GM10847 (cell line): ENCODE results near the gene RAD51B.

ENCODE experiments used
- POLR2A ChIP-seq: IDR thresholded peaks from 2 replicates; pipeline ENCODE4 v1.6.1; 2011; ENCODE audit not compliant: insufficient read length; ENCODE audit errors: extremely low read depth

Gene RAD51B

DNA sequence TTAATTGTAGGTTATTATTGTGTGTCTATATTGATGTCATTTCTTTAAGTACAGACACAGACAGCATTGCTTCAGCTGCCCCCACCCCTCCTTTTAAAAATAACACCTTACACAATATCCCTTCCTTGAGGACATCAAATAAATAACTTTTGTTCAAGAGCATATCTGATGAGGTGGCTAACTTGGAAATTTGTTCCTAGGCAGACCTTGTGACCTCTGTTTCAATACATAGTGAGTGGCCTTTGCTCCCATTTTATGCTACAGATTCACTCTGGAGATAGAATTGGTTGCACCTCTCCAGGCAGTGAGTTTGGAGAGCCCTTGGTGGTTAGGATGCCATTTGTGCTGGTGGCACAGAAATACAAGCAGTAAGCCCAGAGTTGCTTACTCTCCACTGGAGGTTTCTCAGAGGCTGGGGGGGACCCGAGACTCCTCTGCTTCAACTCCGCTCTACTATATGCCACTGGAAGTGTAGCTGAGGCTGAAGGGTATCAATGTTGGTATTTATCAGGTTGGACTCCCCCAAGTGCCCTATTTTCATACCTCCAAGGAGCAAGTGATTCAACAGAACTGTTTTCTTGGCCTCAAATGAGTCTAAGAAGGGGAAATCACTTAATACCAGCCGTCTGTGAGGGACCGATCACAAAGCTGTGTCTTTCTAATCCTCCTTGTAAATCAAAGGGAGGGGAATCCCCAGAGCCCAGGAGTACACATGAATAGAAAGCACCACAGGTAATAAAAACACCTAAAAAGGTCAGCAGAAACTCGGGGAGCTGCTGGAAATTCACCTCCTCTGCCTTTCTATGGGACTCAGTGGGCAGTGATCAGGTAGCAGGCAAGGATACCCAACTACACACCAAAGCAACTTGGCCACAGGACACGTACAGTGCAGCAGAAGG, 463.1 kb downstream of the RAD51B start:
- TF ChIP-seq POLR2A = no peak

DNA sequence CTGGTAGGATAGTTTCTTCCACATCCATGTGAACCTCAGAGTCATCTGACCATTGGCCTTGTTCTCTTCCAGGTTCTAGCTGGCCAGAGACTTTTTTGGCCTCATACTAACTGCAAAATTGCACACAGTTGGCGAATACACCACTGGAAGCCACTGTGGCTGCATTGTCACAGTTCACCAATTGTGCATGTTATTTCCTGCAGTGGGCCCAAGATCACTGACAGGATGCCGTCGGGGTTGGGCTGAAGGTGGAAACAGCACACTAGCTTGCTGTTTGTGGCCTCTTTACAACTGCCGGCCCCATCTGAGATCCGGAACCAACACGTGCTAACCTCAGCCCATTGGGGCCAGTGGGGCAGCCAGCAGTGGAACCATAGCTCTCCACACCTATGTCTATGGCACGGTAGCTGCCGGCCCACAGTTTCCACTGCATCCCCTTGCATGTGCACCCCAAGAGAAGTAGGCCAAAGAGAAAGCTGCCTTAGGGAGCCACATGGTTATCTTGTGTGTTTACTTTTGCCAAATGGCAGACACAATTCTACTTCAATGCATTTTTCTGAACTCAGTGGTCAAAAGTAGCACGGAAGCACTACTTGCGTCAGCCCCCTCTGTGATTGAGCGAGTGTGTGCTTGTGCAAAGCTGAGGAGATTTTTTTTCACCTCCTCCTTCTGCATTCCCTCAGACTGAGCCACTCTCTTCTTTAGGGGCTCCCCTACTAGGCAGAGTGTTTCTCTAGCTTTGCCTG, 464.0 kb downstream of the RAD51B start:
- no peak for TF ChIP-seq POLR2A

DNA sequence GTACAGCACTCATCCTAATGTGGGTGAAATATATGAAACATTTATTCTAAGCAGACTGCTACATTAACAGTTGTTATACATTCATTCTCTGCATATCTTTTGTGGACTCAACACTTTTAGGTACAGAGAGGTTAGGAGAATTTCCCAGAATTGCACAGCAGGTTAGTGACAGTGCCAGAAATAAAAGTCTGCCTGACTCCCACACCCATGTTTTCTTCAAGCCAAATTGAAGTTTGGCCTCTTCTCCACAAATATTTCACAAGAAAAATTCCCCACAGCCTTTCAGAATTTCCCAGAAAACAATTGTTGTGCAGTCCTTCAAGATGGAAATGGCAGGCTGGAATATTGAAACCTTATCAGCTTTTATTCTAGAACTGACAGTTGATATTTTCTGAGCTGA, 464.8 kb downstream of the RAD51B start:
- TF ChIP-seq POLR2A = no peak

DNA sequence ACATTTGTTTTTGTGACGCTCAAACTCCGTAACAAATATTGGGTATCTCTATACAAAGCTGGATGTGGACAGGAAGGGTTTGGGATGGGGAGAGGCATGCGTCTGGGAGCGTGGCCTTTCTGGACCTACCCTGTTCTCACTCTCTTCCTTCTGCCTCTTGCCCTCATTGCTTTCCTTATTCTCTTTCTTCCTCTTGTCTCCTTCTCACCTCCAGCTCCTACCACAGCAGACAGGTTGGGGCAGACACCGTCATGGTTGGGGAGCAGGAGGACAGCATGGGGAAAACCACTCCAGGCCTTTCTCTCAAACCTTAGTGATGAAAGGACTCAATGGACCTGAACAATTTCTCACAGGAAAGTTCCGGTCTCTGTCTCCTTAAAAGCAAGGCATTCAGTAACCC, 465.3 kb downstream of the RAD51B start:
- no peak for TF ChIP-seq POLR2A

DNA sequence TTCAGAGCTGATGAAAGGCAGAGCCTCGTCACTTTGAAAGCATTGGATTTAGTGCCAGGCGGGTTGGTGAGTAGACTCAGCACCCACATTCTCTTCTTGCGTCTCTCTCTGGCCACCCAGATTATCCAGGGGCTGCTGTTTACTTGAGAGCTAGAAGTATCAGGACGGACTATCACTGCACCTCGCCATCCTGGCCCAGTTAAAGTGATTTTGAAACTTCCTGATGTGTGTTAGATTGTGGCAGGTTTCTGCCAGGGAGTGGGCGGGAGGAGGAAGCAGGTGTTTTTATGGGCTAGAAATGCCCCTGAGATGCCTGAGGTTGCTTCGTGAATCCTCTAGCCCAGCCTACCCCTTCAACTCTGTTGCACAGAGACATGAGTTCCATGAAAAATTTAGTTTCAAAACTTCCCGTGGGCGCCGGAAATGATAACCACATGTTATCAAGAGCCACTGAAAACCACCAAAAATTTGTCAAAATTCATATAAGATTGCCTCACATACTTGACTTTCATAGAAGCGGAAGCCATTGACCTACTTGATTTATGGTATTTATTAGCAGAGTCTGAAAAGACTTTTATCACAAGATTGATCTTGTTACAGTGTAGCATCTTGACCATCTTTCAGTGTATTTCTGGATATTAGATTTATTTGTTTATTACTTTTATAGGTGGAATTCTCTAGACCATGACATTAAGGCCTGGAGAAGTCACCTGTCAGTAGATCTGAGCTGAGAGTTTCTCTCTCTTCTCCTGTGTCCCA, 466.0 kb downstream of the RAD51B start:
- peak; percentile 15 for TF ChIP-seq POLR2A

DNA sequence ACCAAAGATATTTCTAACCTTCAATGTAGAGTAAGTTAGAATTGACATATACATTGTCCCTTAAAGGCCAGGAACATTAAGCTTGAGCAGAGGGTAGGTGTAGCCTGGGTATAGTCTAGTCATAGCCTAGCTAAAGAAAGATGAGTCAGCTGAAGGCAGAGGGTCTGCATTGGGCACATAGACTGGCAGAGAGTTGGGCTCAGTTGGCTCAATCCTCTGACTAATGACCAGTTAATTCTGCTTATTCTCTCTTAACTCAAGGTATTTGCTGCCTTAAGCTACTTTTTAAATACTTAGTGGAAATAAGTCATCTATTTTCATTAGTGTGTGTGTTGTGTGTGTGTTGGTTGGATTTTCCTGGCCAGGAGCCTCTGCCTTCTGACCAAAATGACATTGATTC, 467.1 kb downstream of the RAD51B start:
- TF ChIP-seq POLR2A = no peak

DNA sequence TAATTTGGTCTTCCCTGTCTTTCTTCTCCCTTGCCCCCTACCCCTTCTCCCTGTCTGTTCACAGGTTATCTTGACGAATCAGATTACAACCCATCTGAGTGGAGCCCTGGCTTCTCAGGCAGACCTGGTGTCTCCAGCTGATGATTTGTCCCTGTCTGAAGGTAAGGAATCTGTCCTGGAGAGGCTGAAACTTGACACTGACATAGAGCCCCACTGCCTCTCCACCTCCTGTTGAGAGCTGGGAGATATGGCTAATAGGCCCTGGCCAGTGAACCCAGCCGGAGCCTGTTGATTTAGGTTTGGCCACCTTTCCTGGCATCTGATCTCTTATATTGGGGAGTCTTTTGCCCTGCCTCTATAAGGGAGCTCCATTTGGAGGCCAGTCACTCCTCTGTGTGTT, 472.2 kb downstream of the RAD51B start:
- TF ChIP-seq POLR2A = no peak

DNA sequence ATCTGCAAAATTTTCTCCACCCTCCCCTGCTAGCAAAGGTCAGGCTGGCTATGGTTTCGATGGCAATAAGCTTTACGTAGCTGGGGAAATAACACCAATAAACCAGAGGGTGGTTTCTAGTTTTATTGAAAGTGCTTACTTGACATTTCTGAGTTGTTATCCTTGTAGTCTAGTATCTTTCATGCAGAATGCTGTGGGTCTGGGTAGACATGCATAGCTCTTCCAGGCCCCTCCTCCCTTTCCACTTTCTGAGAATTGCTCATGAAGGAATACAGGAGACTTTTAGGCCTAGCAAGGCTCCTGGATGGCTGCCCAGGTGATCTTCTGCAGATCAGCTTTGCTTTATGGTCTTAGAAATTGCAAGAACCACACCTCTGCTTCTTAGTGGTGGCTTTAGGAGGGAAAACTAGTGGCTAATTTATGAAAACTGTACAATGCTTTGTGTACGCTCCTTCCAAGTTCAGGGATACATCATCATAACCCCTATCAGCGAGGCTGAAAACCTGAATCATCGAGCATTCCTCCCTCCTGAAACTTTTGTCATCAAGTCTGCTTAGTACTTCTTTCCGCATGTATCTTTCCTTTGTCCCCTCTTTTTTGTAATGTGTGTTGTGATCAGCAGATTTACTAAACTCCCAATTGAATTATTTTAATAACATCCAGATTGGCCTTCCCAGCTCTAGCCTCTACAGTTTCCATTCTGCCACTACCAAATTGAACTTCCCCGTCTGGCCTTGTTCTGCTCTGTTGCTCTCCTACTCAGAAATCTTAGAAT, 473.0 kb downstream of the RAD51B start:
- no peak for TF ChIP-seq POLR2A

DNA sequence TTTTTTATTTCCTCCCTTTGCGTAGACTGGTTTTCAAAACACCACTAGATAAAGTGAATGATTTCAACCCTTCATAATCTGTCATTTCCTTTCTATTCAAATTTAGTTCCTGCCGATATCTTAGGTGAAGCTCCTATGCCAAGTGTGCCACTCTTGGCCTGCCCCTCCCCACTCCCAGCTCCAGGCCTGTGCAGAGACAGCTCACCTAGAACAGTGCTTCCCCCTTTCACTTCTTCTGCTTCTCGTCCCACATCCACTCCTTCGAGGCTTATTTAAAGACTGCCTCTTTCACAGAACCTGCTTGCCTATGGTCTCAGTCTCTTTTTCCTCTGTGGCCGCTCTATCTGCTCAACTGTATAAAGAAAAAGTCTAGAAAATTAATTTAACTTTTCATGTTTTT, 473.8 kb downstream of the RAD51B start:
- TF ChIP-seq POLR2A = no peak

DNA sequence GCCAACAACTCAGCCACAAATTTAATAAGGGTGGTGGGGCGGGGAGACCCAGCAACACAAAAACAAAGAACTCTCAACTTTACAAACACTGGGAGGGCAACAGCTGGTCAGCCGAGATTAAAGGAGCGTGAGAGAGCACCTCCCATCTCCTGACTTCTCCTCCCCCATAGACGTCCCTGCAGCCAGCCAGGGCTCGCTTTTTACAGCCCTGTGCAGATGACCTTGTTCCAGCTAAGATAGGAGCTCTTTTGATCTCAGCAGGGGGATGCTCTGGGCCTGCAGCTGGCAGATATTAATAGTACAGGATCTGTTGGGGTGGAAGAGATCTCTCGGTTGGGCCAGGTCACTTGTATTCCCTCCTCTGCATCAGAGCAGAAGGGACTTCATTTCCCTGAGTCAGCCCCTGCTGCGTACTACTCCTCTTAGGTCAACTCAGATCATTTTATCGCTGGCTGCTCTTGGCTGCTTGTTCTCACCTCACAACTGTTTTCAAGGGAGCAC, 475.8 kb downstream of the RAD51B start:
- TF ChIP-seq POLR2A = no peak

DNA sequence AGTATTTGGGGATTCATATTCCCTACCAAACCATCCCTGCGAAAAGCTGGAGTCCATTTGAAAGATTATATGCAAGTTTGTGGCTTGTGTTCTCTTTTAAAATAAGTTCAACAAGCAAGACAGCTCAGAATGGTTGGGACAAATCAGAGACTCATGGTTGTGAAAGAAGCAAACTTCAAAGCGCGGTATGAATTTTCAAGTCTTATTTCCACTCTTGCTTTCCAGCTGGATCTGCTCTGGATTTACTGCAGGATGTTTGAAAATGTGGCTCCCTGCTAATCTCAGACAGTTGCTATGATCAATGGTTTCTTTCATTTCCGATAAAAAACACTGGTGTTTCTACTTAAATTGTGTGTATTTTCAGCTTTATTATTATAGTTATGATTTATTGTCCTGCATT, 477.5 kb downstream of the RAD51B start:
- no peak for TF ChIP-seq POLR2A

DNA sequence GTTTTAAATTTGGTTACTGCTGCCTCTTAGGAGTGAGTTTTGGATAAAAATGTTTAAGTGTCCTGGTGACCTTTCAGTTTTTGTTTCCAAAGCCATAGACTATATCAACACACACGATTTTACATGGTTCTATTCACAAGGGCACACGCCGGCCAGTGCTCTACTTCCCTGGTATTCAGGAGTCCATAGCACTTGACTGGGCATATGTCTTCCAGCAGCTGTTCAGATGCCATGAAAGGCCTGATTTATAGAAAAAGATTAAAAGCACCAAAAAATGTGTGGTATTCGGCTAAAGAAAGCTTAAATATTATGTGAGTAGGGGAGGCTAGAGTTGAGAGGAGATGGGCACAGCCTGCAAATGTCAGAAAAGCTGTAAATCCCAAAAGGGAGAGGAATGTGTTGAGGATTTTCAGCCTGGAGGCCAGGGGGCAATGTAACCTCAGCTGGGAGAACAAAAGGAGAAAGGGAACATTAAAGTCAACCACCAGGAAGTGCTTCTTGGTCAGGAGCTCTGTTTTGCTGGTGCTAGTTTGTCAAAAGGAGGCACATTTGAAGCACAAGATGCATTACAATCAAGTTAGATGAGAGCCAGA, 478.4 kb downstream of the RAD51B start:
- TF ChIP-seq POLR2A = no peak

DNA sequence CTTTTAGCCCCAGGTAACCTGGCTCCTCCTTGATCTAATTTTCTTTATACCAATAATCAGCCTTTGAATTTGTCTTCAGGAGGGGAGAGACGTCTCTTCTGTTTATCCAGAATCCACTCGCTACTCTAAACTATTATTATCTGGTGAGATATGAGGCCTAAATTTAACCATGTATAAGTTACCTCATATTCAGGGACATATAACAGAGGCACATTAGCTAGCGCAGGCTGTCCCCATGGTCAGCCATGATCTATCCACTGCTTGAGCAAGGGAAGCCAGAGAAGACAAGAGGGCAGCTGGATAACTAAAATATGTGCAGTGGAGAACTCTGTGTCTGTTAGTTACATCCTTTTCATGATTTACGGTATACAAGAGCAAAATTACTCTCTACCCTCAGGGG, 481.0 kb downstream of the RAD51B start:
- no peak for TF ChIP-seq POLR2A

DNA sequence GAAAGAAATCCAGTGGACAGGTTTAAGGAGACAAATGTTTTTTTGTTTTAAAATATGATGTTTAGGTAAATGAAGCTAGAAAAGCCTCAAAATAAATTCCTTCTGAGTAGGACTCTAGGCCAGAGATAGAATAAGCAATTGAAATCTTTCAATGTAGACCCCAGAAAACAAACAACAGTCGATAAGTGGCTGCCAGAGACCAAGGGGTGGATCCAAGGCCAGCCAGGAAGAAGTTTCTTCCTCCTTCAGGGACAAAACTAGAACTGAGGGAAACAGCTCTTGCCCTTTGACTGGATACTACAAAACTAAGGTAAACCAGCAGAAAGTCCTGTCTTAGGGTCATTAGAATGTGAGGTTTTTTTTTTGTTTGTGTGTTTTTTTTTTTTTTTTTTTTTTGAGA, 481.6 kb downstream of the RAD51B start:
- TF ChIP-seq POLR2A = no peak
